ENCODE results near the gene SAP30BP. TPM values are rescaled to one million over a fixed set of nuclear protein-coding genes. Genes with fewer than 3 reads are reported as not detected.

The SAP30BP gene
- total and polyA plus RNA-seq, 2 donors (not counting 1 experiment from before 2014, with no cell fraction given), result 143 to 148 TPM

GRCh38 chr17:75724016-75725003 is 57.2 kb downstream of the SAP30BP start:
- H3K27me3 ChIP-seq (replicated peaks in 1 of 4; ENCODE audit: control extremely low read depth in 1 of 4, control insufficient read depth in 3 of 4, insufficient read depth in 4 of 4, low read length in 3 of 4), result peaks cover 0 to 23% (median 4%) of the 10 kb centered on the region in 4 experiments
- no peaks in the 10 kb centered on the region for H4K20me1 ChIP-seq (ENCODE audit: control insufficient read depth, insufficient read depth, low read length, poor library complexity, severe bottlenecking)
- intact Hi-C loops (cut with micrococcal nuclease), result no loop called here
- Mint-ChIP-seq H3K4me3 (no peak overlapping the region), H3K27ac (no peak overlapping the region), H3K9me3 (ENCODE audit: insufficient read depth) (no peaks in the 10 kb centered on the region), H3K27me3 (peaks cover 9% of the 10 kb centered on the region), H3K4me1 (peaks cover 7% of the 10 kb centered on the region)
- no peaks in the 10 kb centered on the region for H3K79me2 ChIP-seq (ENCODE audit: control insufficient read depth, insufficient read depth, low read length)
- POLR2A ChIA-PET, result no interaction called here
- 92% methylated on average over 23 of the region's 23 CpGs for WGBS (ENCODE audit: insufficient coverage)
- H3K4me3 ChIP-seq (ENCODE audit: control extremely low read depth in 1 of 5, extremely low read depth in 1 of 5, insufficient read depth in 1 of 5, low read depth in 2 of 5, low read length in 4 of 5), result no peak overlapping the region
- CTCF ChIA-PET, result no interaction called here
- no peak for ATAC-seq (ENCODE audit: low read depth)
- no peak overlapping the region for H3K9ac ChIP-seq (ENCODE audit: low read length)
- DNase-seq, result no peak
- no peak overlapping the region for H3K4me2 ChIP-seq (replicated peaks; ENCODE audit: low read depth, low read length, poor library complexity, severe bottlenecking)
- no peak overlapping the region for H2AFZ ChIP-seq (ENCODE audit: insufficient read depth, low read depth, low read length, poor library complexity, severe bottlenecking)
- peaks cover 5 to 11% of the 10 kb centered on the region in 2 donors for H3K4me1 ChIP-seq (ENCODE audit: control insufficient read depth in 2 of 2, insufficient read depth in 2 of 2, low read length in 2 of 2)
- H3K27ac ChIP-seq (ENCODE audit: low read length in 2 of 2), result no peak overlapping the region
- peaks cover 0 to 3% (median 0%) of the 10 kb centered on the region in 3 donors for H3K9me3 ChIP-seq (ENCODE audit: control extremely low read depth in 1 of 3, control insufficient read depth in 2 of 3, insufficient read depth in 1 of 3, low read length in 2 of 3)
- H3K36me3 ChIP-seq (replicated peaks in 1 of 2; ENCODE audit: control extremely low read depth in 1 of 2, control insufficient read depth in 1 of 2, extremely low read depth in 1 of 2, insufficient read depth in 2 of 2, low read length in 1 of 2), result no peaks in the 10 kb centered on the region
- TF ChIP-seq, protein P1, sequence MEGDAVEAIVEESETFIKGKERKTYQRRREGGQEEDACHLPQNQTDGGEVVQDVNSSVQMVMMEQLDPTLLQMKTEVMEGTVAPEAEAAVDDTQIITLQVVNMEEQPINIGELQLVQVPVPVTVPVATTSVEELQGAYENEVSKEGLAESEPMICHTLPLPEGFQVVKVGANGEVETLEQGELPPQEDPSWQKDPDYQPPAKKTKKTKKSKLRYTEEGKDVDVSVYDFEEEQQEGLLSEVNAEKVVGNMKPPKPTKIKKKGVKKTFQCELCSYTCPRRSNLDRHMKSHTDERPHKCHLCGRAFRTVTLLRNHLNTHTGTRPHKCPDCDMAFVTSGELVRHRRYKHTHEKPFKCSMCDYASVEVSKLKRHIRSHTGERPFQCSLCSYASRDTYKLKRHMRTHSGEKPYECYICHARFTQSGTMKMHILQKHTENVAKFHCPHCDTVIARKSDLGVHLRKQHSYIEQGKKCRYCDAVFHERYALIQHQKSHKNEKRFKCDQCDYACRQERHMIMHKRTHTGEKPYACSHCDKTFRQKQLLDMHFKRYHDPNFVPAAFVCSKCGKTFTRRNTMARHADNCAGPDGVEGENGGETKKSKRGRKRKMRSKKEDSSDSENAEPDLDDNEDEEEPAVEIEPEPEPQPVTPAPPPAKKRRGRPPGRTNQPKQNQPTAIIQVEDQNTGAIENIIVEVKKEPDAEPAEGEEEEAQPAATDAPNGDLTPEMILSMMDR (IDR thresholded peaks at IDR 0.05), result no peak
- TF ChIP-seq EZH2 (IDR thresholded peaks at IDR 0.05; ENCODE audit: borderline replicate concordance, insufficient read depth, low read depth, low read length, poor library complexity, severe bottlenecking), result no peak

DNA sequence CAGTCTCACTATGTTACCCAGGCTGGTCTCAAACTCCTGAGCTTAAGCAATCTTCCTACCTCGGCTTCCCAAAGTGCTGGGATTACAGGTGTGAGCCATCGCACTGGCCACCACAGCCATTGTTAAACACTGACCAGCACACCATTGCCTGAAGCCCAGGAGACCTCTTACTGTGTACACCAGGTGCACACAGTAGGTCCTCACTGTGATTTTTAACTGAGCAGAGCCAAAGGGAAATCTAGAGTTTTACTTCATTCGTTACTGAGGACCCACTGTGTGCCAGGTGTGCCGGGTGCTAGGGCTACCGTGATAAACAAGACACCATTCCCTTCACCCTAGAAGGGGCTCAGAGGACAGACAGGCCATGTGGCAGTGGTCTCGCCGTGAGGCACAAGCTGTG is 58.4 kb downstream of the SAP30BP start:
- Mint-ChIP-seq H3K27ac (no peak overlapping the region), H3K4me1 (peaks cover 2% of the 10 kb centered on the region), H3K27me3 (peaks cover 2% of the 10 kb centered on the region), H3K9me3 (ENCODE audit: insufficient read depth) (no peaks in the 10 kb centered on the region), H3K4me3 (no peak overlapping the region)
- H3K27ac ChIP-seq (ENCODE audit: low read length in 2 of 2), result no peak overlapping the region
- ATAC-seq (ENCODE audit: low read depth), result no peak
- no peaks in the 10 kb centered on the region for H4K20me1 ChIP-seq (ENCODE audit: control insufficient read depth, insufficient read depth, low read length, poor library complexity, severe bottlenecking)
- no peak overlapping the region for H2AFZ ChIP-seq (ENCODE audit: insufficient read depth, low read depth, low read length, poor library complexity, severe bottlenecking)
- H3K9me3 ChIP-seq (ENCODE audit: control extremely low read depth in 1 of 3, control insufficient read depth in 2 of 3, insufficient read depth in 1 of 3, low read length in 2 of 3), result peaks cover 0 to 3% (median 0%) of the 10 kb centered on the region in 3 donors
- no peak overlapping the region for H3K4me3 ChIP-seq (ENCODE audit: control extremely low read depth in 1 of 5, extremely low read depth in 1 of 5, insufficient read depth in 1 of 5, low read depth in 2 of 5, low read length in 4 of 5)
- H3K36me3 ChIP-seq (replicated peaks in 1 of 2; ENCODE audit: control extremely low read depth in 1 of 2, control insufficient read depth in 1 of 2, extremely low read depth in 1 of 2, insufficient read depth in 2 of 2, low read length in 1 of 2), result no peaks in the 10 kb centered on the region
- ChIA-PET POLR2A (no interaction called here), CTCF (interaction anchor here (1.4 kb wide), 1 partner anchor 13 kb away, joined by 3 read pairs; no protein-coding TSS in a partner anchor)
- intact Hi-C loops (cut with micrococcal nuclease), result no loop called here
- DNase-seq, result no peak
- H3K4me2 ChIP-seq (replicated peaks; ENCODE audit: low read depth, low read length, poor library complexity, severe bottlenecking), result no peak overlapping the region
- H3K79me2 ChIP-seq (ENCODE audit: control insufficient read depth, insufficient read depth, low read length), result no peaks in the 10 kb centered on the region
- H3K9ac ChIP-seq (ENCODE audit: low read length), result no peak overlapping the region
- peaks cover 4 to 9% of the 10 kb centered on the region in 2 donors for H3K4me1 ChIP-seq (ENCODE audit: control insufficient read depth in 2 of 2, insufficient read depth in 2 of 2, low read length in 2 of 2)
- peaks cover 0 to 14% (median 3%) of the 10 kb centered on the region in 4 experiments for H3K27me3 ChIP-seq (replicated peaks in 1 of 4; ENCODE audit: control extremely low read depth in 1 of 4, control insufficient read depth in 3 of 4, insufficient read depth in 4 of 4, low read length in 3 of 4)
- TF ChIP-seq, protein P1 (IDR thresholded peaks at IDR 0.05), result no peak
- TF ChIP-seq EZH2 (IDR thresholded peaks at IDR 0.05; ENCODE audit: borderline replicate concordance, insufficient read depth, low read depth, low read length, poor library complexity, severe bottlenecking), result no peak
- 92% methylated on average over 7 of the region's 7 CpGs for WGBS (ENCODE audit: insufficient coverage)
